Lung (tissue), 12 donors: ENCODE results near the gene RECK. TPM values are rescaled to one million over a fixed set of nuclear protein-coding genes. Genes with fewer than 3 reads are reported as not detected.
A peak's percentile ranks its signal among the peaks of the same experiment; 100 is the strongest.

ENCODE experiments used
- ATAC-seq: fragments of 200-7000 bp; cut with Tn5 transposase; one replicate; pipeline ENCODE4 v1.9.1; 2020; ENCODE audit warnings: moderate number of reproducible peaks; ENCODE audit not compliant: insufficient read depth, low FRiP score
- DNase-seq, 3 donors: peaks; one replicate each; pipeline ENCODE4 v3.0.0-alpha.2; 2013 to 2017
- H3K27ac ChIP-seq, 2 donors: one replicate each; pipeline ENCODE4 v1.5.1; 2013; ENCODE audit warnings: mild to moderate bottlenecking in 2 of 2, moderate library complexity in 2 of 2, control low read depth in 1 of 2, inconsistent platforms in 1 of 2, low read depth in 1 of 2, low read length in 1 of 2
- H3K27me3 ChIP-seq, 3 donors: one replicate each; pipeline ENCODE4 v1.5.1; 2013; ENCODE audit warnings: low read length in 2 of 3; ENCODE audit not compliant: control insufficient read depth in 3 of 3, insufficient read depth in 3 of 3
- H3K36me3 ChIP-seq, 4 donors: one replicate each; pipeline ENCODE4 v1.5.1; 2013; ENCODE audit warnings: low read length in 4 of 4, mild to moderate bottlenecking in 1 of 4, moderate library complexity in 1 of 4; ENCODE audit not compliant: control insufficient read depth in 4 of 4, insufficient read depth in 4 of 4
- H3K4me1 ChIP-seq, 5 donors: one replicate each; pipeline ENCODE4 v1.5.1; 2013; ENCODE audit warnings: low read length in 5 of 5, mild to moderate bottlenecking in 2 of 5, moderate library complexity in 1 of 5; ENCODE audit not compliant: control insufficient read depth in 5 of 5, insufficient read depth in 5 of 5
- H3K4me3 ChIP-seq: one replicate; pipeline ENCODE4 v1.5.1; 2013; ENCODE audit warnings: mild to moderate bottlenecking, control low read depth, moderate library complexity
- H3K9ac ChIP-seq, 2 donors: one replicate each; pipeline ENCODE4 v1.5.1; 2013; ENCODE audit warnings: low read length in 2 of 2, control low read depth in 1 of 2; ENCODE audit not compliant: insufficient read depth in 1 of 2
- H3K9me3 ChIP-seq, 4 donors: one replicate each; pipeline ENCODE4 v1.5.1; 2013; ENCODE audit warnings: low read length in 3 of 4, mild to moderate bottlenecking in 1 of 4, moderate library complexity in 1 of 4; ENCODE audit not compliant: control insufficient read depth in 4 of 4, insufficient read depth in 3 of 4
- WGBS, 2 donors: extraction: QIAGEN DNeasy Blood & Tissue Kit; methylation state at CpG; one replicate each; pipeline ENCODE4 v1.1.7; 2013; 5-methylcytosine and 5-hydroxymethylcytosine counted together
- polyA plus RNA-seq, 2 donors: library from polyadenylated mRNA; stranded (reverse); fragments of 200-250 nt; gene quantifications; one replicate each; pipeline ENCODE4 v1.2.1, GENCODE V29; 2013
- total RNA-seq, 2 donors: library from RNA; depleted of rRNA in 1 of 2; stranded (reverse); fragments of >200 nt in 1 of 2; gene quantifications; one replicate each; pipeline ENCODE4 v1.2.1, GENCODE V29; 2014 to 2021
- TF ChIP-seq, protein P1 (sequence below): IDR thresholded peaks from 2 replicates; pipeline ENCODE4 v1.5.1; 2012; ENCODE audit warnings: mild to moderate bottlenecking; ENCODE audit errors: control extremely low read depth, extremely low read depth
- donor health status: control.
- donor health status: control.
- donor health status: Bipolar disorder and iron deficiency.
- donor health status: healthy.
- donor health status: DM: yes; HTN: yes; CAD: no.

RECK gene
- total and polyA plus RNA-seq, 4 donors: 4.5 to 19.3 (median 12.0) TPM

DNA sequence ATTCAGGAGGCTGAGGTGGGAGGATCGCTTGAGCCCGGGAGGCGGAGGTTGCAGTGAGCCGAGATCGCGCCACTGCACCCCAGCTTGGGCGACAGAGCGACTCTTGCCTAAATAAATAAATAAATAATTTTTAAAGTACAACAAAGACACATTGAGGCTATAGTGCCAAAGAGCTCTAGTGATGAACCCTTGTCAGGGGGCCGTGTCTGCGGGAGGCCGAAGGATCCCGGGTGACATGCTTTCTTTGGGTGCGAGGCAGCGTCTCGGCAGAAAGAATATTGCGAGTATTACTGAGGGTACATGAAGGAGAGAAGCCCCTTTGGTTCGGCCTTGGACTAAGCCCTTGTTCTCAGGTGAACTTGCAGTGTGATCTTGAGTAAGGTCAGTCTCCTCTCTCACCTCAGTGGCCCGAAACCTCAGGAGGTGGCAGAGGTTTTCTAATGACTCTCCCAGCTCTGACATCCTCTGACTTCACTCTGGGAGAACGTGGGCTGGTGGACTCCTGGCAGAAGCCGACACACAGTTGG lies 397 bp upstream of the RECK start:
- TF ChIP-seq, protein P1, sequence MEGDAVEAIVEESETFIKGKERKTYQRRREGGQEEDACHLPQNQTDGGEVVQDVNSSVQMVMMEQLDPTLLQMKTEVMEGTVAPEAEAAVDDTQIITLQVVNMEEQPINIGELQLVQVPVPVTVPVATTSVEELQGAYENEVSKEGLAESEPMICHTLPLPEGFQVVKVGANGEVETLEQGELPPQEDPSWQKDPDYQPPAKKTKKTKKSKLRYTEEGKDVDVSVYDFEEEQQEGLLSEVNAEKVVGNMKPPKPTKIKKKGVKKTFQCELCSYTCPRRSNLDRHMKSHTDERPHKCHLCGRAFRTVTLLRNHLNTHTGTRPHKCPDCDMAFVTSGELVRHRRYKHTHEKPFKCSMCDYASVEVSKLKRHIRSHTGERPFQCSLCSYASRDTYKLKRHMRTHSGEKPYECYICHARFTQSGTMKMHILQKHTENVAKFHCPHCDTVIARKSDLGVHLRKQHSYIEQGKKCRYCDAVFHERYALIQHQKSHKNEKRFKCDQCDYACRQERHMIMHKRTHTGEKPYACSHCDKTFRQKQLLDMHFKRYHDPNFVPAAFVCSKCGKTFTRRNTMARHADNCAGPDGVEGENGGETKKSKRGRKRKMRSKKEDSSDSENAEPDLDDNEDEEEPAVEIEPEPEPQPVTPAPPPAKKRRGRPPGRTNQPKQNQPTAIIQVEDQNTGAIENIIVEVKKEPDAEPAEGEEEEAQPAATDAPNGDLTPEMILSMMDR: no peak
- H3K36me3 ChIP-seq: no peaks in the 10 kb centered on the region
- WGBS, 2 donors: 56 to 62% methylated on average over 20 of the region's 20 CpGs
- H3K27ac ChIP-seq: no peak overlapping the region
- H3K9ac ChIP-seq: peak overlapping the region in 1 of 2 donors; percentile 88
- DNase-seq (no peak), ATAC-seq (no peak)
- peaks cover 0 to 12% (median 5%) of the 10 kb centered on the region in 5 donors for H3K4me1 ChIP-seq
- H3K4me3 ChIP-seq: no peak overlapping the region
- peaks cover 0 to 3% (median 0%) of the 10 kb centered on the region in 3 donors for H3K27me3 ChIP-seq
- H3K9me3 ChIP-seq: no peaks in the 10 kb centered on the region

DNA sequence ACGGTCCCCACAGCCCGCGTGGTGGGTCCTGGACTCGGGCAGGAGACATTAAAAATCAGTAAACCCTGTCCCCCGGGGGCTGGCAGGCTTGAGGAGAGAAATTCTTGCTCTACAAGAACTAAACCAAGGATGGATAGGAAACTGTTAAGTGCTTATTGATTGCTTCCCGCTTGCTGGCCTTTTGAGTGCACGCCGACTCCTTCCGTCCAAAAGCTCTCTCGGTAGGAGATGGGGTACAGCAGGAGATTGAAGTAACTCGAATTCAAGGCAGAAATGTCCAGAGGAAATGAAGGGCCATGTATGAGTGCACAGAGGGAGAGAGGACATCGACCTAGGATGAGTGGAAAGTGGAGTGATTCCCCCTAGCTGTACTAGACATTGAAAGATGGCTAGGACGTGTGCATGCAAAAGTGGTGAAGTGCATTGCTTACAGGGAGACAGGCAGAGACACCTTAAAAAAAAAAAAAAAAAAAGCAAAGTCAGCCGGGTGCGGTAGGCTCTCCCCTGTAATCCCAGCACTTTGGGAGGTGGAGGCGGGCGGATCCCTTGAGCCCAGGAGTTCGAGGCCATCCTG lies 923 bp downstream of the RECK start:
- Histone ChIP-seq H3K27ac (peak overlapping the region; percentile 78 to 83), H3K4me3 (peak overlapping the region; percentile 96), H3K4me1 (peaks cover 0 to 12% (median 6%) of the 10 kb centered on the region in 5 donors), H3K36me3 (no peaks in the 10 kb centered on the region), H3K9ac (peak overlapping the region; percentile 70 to 80), H3K27me3 (no peaks in the 10 kb centered on the region), H3K9me3 (no peaks in the 10 kb centered on the region)
- peak; percentile 9 for ATAC-seq
- TF ChIP-seq, protein P1: no peak
- peak in 1 of 3 donors; percentile 63 for DNase-seq
- WGBS, 2 donors: 18 to 24% methylated on average over 18 of the region's 18 CpGs

DNA sequence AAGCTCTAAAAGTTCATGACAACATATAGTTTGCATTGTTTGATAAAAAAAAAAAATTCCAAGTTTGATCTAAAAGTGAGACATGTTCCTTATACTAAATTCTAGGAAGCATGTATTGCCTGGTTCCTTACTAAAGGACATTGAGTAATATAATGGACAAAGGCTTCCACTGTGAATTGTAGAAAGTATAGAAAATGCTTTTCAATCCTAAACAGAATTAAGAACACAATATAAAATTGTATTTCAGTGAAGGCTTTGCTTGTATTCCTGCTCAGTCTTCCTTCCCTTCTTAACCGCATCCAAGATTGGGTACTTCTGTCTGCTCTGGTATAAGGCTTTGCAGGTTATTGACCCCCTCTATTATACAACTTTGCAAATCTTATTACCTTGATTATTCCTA lies 2.4 kb downstream of the RECK start:
- TF ChIP-seq, protein P1: no peak
- Histone ChIP-seq H3K27ac (no peak overlapping the region), H3K4me3 (no peak overlapping the region), H3K9me3 (no peaks in the 10 kb centered on the region), H3K36me3 (no peaks in the 10 kb centered on the region), H3K4me1 (peaks cover 0 to 12% (median 6%) of the 10 kb centered on the region in 5 donors), H3K27me3 (no peaks in the 10 kb centered on the region), H3K9ac (no peak overlapping the region)
- DNase-seq: no peak
- ATAC-seq: no peak
- 90 to 92% methylated on average over 1 of the region's 1 CpG for WGBS, 2 donors
